ENCODE data around the gene MID1.

- TF ChIP-seq CTCF (IDR thresholded peaks at IDR 0.05; ENCODE audit: insufficient read depth, low read depth, low read length) (no peak), EZH2 (IDR thresholded peaks at IDR 0.05; ENCODE audit: insufficient read depth, low read length) (no peak)
Measured at GRCh38 chrX:10666102-10666501, 45.7 kb upstream of the MID1 start.

Data from astrocyte (in vitro differentiated cells and primary cell).